ENCODE measurements around the gene AKR1B15. TPM values are rescaled to one million over a fixed set of nuclear protein-coding genes. Genes with fewer than 3 reads are reported as not detected.
"Not testable (repeated sequence)": the region's sequence is repeated elsewhere in the genome, so short reads cannot be mapped to it uniquely, and the experiment has no call there.

The AKR1B15 gene
- total and polyA plus RNA-seq, 8 donors = 0.25 TPM; not detected in 7

DNA sequence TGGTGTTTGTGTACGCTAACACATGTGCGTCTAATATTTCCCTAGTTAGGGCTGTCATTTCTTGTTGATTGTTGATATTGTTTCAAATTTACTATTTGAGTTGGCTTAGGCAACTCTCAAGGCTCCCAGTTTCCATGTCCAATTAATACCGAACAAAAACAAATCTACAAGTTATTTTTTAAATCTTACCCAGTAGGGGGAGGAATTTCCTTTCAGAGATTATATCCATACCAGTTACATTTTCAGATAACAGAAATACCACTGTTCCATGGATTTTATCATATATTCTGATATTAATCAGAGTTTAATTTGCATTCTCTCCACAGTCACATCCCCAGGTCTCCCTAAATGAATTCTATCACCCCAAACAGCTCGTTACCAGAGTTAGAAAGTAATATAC is 28.8 kb upstream of the AKR1B15 start:
- intact Hi-C loops (cut with DNase I) = no loop called here
- TF ChIP-seq, protein P1, sequence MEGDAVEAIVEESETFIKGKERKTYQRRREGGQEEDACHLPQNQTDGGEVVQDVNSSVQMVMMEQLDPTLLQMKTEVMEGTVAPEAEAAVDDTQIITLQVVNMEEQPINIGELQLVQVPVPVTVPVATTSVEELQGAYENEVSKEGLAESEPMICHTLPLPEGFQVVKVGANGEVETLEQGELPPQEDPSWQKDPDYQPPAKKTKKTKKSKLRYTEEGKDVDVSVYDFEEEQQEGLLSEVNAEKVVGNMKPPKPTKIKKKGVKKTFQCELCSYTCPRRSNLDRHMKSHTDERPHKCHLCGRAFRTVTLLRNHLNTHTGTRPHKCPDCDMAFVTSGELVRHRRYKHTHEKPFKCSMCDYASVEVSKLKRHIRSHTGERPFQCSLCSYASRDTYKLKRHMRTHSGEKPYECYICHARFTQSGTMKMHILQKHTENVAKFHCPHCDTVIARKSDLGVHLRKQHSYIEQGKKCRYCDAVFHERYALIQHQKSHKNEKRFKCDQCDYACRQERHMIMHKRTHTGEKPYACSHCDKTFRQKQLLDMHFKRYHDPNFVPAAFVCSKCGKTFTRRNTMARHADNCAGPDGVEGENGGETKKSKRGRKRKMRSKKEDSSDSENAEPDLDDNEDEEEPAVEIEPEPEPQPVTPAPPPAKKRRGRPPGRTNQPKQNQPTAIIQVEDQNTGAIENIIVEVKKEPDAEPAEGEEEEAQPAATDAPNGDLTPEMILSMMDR (IDR thresholded peaks at IDR 0.05) = no peak
- WGBS, 2 donors = 23 to 32% methylated on average over 4 of the region's 4 CpGs
- DNase-seq (no peak), ATAC-seq (peak; percentile 39 to 76 (median 48)), FAIRE-seq (no peak)
- Histone ChIP-seq H3K4me1 (peaks cover 0 to 7% (median 0%) of the 10 kb centered on the region in 3 donors), H3K36me3 (no peaks in the 10 kb centered on the region), H3K4me3 (no peak overlapping the region), H3K27ac (no peak overlapping the region), H3K9me3 (no peaks in the 10 kb centered on the region), H3K27me3 (no peaks in the 10 kb centered on the region)

DNA sequence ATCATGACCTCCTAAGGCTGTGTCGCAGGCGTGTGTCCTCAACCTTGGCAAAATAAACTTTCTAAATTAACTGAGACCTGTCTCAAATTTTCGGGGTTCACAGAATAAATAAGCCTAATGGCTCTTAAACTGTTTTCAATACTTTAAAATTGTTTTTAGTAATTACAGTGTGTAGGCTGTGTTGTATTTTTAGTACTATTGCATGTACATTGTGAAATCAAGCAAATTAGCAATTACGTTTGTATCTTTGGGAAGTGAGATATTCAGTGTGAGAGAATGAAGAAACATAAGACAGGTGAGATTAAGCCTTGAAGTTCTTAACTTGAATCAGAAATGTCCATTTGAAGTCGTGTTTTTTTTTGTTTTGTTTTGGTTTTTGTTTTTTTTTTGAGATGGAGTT is 26.3 kb upstream of the AKR1B15 start:
- intact Hi-C loops (cut with DNase I) = no loop called here
- H3K4me1 ChIP-seq = peaks cover 0 to 12% (median 0%) of the 10 kb centered on the region in 3 donors
- TF ChIP-seq, protein P1 (IDR thresholded peaks at IDR 0.05) = no peak
- ATAC-seq (no peak), DNase-seq (no peak), FAIRE-seq (no peak)
- H3K9me3 ChIP-seq = no peaks in the 10 kb centered on the region
- no peak overlapping the region for H3K4me3 ChIP-seq
- no peak overlapping the region for H3K27ac ChIP-seq
- H3K36me3 ChIP-seq = no peaks in the 10 kb centered on the region
- no peaks in the 10 kb centered on the region for H3K27me3 ChIP-seq
- 75 to 87% methylated on average over 5 of the region's 5 CpGs for WGBS, 2 donors

DNA sequence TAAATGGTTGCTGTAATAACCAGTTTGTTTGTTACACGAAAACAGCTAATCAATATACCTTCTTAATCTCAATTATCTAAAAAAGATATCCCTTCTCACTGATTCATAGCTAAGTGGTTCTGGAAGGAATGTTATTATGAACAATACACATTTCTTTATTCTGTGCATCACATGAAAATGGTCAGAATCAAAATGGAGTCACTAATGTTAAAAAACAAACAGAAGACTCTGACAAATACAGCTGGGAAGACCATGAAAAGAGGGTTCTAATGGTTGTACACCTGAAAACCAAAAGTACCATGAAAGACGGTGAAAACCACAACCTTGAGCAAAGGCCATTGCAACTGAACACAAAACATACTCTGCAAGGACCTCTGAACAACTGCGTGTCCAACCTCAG is 23.5 kb upstream of the AKR1B15 start:
- H3K9me3 ChIP-seq; FAIRE-seq; intact Hi-C loops (cut with DNase I); ATAC-seq; H3K27ac ChIP-seq; H3K27me3 ChIP-seq; DNase-seq; H3K36me3 ChIP-seq; H3K4me3 ChIP-seq: not testable (repeated sequence)
- peaks cover 0 to 13% (median 0%) of the 10 kb centered on the region in 3 donors for H3K4me1 ChIP-seq
- 67 to 75% methylated on average over 3 of the region's 3 CpGs for WGBS, 2 donors

DNA sequence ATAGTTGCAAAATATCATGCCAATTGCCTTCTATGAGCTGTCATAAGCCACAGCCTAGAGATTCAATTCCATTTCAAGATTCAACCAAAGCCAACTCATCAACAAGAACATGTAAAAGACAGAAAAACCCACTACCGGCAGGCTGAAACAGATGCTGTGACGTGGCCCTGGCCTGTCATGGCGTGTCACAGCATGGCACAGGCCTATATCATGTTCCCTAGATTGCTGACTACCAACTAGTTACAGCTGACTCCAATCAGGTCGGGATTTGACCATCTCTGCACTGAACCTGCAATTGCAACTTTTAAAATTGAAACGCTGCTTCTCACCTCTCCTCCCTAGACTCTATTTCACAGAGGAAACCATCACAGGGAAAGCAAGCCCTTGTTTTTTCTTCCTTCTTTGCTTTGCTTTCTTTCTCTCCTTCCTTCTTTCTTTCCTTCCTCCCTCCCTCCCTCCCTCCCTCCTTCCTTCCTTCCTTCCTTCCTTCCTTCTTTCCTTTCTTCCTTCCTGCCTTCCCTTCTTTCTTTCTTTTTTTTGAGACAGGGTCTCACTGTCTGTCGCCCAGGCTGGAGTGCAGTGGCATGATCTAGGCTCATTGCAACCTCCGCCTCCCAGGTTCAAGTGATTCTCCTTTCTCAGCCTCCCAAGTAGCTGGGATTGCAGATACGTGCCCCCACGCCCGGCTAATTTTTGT is 22.2 kb upstream of the AKR1B15 start:
- H3K36me3 ChIP-seq; intact Hi-C loops (cut with DNase I); ATAC-seq; DNase-seq; H3K4me3 ChIP-seq; H3K9me3 ChIP-seq; FAIRE-seq; H3K4me1 ChIP-seq; H3K27me3 ChIP-seq; H3K27ac ChIP-seq: not testable (repeated sequence)
- 92 to 98% methylated on average over 10 of the region's 10 CpGs for whole genome bisulfite sequencing, 2 donors

DNA sequence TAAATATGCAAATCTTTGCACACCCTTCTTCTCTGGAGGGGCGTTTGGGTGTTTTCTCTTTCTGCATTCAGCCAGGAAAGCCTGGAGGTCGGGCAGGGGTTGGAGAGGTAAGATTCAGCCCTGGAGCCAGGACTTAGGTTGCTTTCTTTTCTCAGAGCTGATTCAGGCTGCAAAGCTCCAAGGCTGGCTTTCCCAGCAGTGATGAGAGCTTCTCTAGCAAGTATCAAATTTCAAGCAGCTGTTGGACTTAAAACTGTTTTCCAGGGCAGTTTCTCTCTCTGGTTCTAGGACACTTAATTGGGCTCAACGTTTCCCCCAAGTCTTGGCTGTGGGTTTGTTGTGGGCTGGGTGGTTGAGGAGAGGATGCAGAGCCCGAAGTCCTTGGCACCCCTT is 20.9 kb upstream of the AKR1B15 start:
- intact Hi-C loops (cut with DNase I) = no loop called here
- 39 to 51% methylated on average over 4 of the region's 4 CpGs for WGBS, 2 donors
- Histone ChIP-seq H3K27ac (no peak overlapping the region), H3K4me3 (no peak overlapping the region), H3K27me3 (no peaks in the 10 kb centered on the region), H3K4me1 (peaks cover 0 to 9% (median 0%) of the 10 kb centered on the region in 3 donors), H3K36me3 (no peaks in the 10 kb centered on the region), H3K9me3 (no peaks in the 10 kb centered on the region)
- FAIRE-seq (no peak), ATAC-seq (peak in 3 of 4 donors; percentile 51 to 62 (median 62)), DNase-seq (no peak)
- TF ChIP-seq, protein P1 (IDR thresholded peaks at IDR 0.05) = no peak

DNA sequence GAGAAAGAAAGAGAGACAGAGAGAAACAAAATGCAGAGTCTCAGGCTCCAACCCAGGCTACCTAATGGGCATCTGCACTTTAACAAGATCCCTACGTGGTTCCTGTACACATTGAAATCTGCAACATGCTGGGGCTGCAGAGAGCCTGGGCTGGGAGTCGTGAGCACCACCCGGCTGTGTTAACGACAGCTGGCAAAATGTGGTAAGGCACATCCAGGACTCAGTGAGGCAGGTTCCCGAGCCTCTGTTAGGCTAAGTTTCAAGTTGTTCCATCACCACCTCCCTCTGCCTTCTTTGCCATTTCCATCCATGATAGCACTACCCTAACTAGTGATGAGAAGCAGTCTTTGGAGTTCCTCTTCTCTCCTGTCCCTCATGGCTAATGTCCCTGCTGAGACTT is 20.2 kb upstream of the AKR1B15 start:
- H3K27me3 ChIP-seq = no peaks in the 10 kb centered on the region
- intact Hi-C loops (cut with DNase I) = no loop called here
- no peaks in the 10 kb centered on the region for H3K36me3 ChIP-seq
- no peaks in the 10 kb centered on the region for H3K9me3 ChIP-seq
- ATAC-seq = no peak
- no peak for DNase-seq
- no peak overlapping the region for H3K4me3 ChIP-seq
- FAIRE-seq = no peak
- H3K4me1 ChIP-seq = peaks cover 0 to 9% (median 0%) of the 10 kb centered on the region in 3 donors
- no peak overlapping the region for H3K27ac ChIP-seq
- 78 to 84% methylated on average over 5 of the region's 5 CpGs for WGBS, 2 donors
- TF ChIP-seq, protein P1 (IDR thresholded peaks at IDR 0.05) = no peak

All from pancreas (tissue), 10 donors.